MM.1S (cell line): Measurements from ENCODE around the gene KCNH1.
"Not testable (repeated sequence)": the region's sequence is repeated elsewhere in the genome, so short reads cannot be mapped to it uniquely, and the experiment has no call there.

ENCODE experiments used
- CTCF ChIP-seq: fragments of 300-600 bp; sonication (generic); IDR thresholded peaks from 2 replicates; pipeline ENCODE4 v1.5.1; 2016; ENCODE audit warnings: antibody characterized with exemption, low read length, mixed read lengths
- EZH2 ChIP-seq: fragments of 300-600 bp; sonication (generic); optimal IDR thresholded peaks from 2 replicates; pipeline ENCODE3; 2017; ENCODE audit warnings: low read depth, mild to moderate bottlenecking, antibody characterized with exemption, low read length, mixed read lengths

GRCh38 chr1:211011128-211011527 is 122.8 kb downstream of the KCNH1 start:
- TF ChIP-seq CTCF, EZH2: not testable (repeated sequence)
